Skeletal muscle satellite cell (primary cell): ENCODE results near the gene CNOT1.

ENCODE experiments used
- H3K27me3 ChIP-seq: 2 replicates; pipeline ENCODE4 v1.7.0; 2013; ENCODE audit warnings: low read length; ENCODE audit not compliant: control insufficient read depth, insufficient read depth
- H3K36me3 ChIP-seq: 2 replicates; pipeline ENCODE4 v1.7.0; 2013; ENCODE audit warnings: mild to moderate bottlenecking, control low read depth, low read length; ENCODE audit not compliant: insufficient read depth
- H3K4me1 ChIP-seq: 2 replicates; pipeline ENCODE4 v1.7.0; 2013; ENCODE audit warnings: low read length; ENCODE audit not compliant: control insufficient read depth, insufficient read depth
- H3K4me2 ChIP-seq: 2 replicates; pipeline ENCODE4 v1.7.0; 2013; ENCODE audit warnings: mild to moderate bottlenecking, low read length
- H3K4me3 ChIP-seq: 2 replicates; pipeline ENCODE4 v1.7.0; 2013; ENCODE audit warnings: low read length
- H3K9ac ChIP-seq: 2 replicates; pipeline ENCODE4 v1.7.0; 2013; ENCODE audit warnings: mild to moderate bottlenecking, low read depth, low read length, moderate library complexity
- H3K9me3 ChIP-seq: replicated peaks from 2 replicates; pipeline ENCODE4 v1.7.0; 2013; ENCODE audit warnings: mild to moderate bottlenecking, control low read depth, low read length

CNOT1 gene

DNA sequence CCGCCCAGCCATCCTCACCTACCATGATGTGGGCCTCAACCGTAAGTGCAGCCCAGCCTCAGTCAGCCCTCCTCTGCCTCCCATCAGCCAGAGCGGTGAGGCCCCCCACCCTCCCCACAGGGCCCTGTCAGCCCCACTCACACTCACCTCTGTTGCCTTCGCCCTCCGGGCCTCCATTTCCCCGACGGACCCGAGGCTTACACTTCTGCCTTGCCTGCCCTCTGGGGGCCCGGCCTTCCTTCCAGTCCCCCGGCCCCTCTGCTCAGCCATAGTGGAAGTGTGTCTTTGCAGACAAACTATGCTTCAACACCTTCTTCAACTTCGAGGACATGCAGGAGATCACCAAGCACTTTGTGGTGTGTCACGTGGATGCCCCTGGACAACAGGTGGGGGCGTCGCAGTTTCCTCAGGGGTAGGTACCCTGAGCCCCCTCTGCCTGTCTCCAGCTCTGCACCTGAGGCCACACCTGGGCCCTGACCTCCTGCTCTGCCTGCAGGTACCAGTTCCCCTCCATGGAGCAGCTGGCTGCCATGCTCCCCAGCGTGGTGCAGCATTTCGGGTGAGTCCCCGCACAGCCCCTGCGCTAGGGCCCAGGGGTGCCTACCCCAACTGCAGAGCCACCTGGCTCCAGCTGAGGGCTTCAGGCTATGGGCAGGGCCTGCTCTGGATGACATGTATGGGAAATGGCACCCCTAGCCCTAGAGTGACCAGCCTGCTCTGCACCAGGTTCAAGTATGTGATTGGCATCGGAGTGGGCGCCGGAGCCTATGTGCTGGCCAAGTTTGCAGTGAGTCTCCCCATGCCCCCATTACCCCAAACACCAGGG, 125.5 kb downstream of the CNOT1 start:
- Histone ChIP-seq H3K9ac (no peak overlapping the region), H3K4me1 (peaks cover 17% of the 10 kb centered on the region), H3K9me3 (no peaks in the 10 kb centered on the region), H3K4me3 (no peak overlapping the region), H3K36me3 (no peaks in the 10 kb centered on the region), H3K27me3 (peaks cover 19% of the 10 kb centered on the region), H3K4me2 (no peak overlapping the region)

DNA sequence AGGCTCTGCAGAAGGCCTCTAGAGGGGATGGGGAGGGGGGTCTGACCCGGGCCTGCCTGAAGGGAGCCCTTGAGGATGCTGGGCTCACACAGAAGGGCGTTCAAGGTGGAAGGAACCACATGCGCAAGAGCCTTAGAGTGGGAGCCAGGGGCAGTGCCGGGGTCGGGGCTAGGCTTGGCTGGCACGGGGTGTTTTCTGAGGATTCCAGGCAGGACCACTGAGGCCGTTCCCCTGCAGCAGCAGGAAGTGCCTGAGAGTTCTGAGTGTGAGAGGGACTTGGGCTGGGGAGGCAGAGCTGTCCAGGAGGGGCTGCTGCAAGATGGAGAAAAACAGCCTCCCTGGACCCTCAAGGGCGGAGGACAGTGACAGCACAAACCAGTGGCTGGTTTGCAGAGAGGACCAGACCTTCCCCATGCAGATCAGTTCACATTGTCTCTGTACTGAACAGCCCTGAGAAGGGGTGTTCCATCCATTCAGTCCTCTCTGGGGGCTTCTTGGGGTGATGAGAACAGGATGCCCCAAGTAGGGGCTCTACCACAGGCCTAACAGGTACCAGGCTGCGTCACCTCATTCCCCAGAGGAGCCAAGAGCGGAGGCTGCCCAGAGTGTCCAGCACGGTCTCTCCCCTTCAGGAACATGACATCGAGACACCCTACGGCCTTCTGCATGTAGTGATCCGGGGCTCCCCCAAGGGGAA, 126.3 kb downstream of the CNOT1 start:
- Histone ChIP-seq H3K27me3 (peaks cover 19% of the 10 kb centered on the region), H3K9ac (no peak overlapping the region), H3K4me2 (no peak overlapping the region), H3K4me1 (peaks cover 17% of the 10 kb centered on the region), H3K9me3 (no peaks in the 10 kb centered on the region), H3K36me3 (no peaks in the 10 kb centered on the region), H3K4me3 (no peak overlapping the region)

DNA sequence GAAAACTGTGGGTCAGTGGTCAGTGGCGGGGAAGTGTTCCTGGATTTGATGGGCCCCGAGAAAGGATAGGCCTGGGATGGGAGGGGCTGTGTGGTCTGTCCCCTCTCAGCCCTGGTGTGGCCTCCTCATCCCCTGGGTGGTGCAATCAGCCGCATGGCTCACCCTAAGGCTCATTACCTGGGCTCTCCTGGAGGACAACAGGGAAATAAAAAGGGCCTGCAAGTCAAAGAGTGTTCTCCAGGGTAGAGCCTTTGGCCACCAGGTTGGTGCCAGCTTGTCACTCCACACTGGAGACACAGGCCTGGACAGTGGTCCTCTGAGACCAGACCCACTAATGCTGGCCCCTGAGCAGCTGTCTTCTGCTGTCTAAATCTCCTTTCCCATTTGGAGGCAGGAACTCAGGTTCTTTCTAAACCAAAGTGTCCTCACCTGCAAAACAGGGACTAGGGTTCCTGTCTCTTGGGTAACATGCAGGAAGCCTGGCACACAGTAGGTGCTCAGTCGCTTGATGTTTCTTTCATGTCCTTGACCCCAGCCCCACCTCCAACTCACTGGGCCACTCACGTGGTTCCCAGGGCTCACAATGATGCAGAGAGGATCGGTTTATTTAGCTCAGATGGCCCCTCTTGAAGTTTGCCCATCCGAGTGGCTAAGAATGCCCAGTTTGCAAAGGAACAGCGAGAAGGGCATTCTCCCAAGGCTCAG, 127.3 kb downstream of the CNOT1 start:
- peaks cover 17% of the 10 kb centered on the region for H3K4me1 ChIP-seq
- no peak overlapping the region for H3K4me2 ChIP-seq
- no peaks in the 10 kb centered on the region for H3K36me3 ChIP-seq
- no peak overlapping the region for H3K4me3 ChIP-seq
- peaks cover 19% of the 10 kb centered on the region for H3K27me3 ChIP-seq
- no peak overlapping the region for H3K9ac ChIP-seq
- no peaks in the 10 kb centered on the region for H3K9me3 ChIP-seq

GRCh38 chr16:58501242-58502131, 128.1 kb downstream of the CNOT1 start:
- no peaks in the 10 kb centered on the region for H3K36me3 ChIP-seq
- no peak overlapping the region for H3K9ac ChIP-seq
- peaks cover 17% of the 10 kb centered on the region for H3K4me1 ChIP-seq
- no peaks in the 10 kb centered on the region for H3K9me3 ChIP-seq
- H3K27me3 ChIP-seq = peaks cover 19% of the 10 kb centered on the region
- H3K4me2 ChIP-seq = peak overlapping the region; percentile 76
- H3K4me3 ChIP-seq = peak overlapping the region; percentile 49

DNA sequence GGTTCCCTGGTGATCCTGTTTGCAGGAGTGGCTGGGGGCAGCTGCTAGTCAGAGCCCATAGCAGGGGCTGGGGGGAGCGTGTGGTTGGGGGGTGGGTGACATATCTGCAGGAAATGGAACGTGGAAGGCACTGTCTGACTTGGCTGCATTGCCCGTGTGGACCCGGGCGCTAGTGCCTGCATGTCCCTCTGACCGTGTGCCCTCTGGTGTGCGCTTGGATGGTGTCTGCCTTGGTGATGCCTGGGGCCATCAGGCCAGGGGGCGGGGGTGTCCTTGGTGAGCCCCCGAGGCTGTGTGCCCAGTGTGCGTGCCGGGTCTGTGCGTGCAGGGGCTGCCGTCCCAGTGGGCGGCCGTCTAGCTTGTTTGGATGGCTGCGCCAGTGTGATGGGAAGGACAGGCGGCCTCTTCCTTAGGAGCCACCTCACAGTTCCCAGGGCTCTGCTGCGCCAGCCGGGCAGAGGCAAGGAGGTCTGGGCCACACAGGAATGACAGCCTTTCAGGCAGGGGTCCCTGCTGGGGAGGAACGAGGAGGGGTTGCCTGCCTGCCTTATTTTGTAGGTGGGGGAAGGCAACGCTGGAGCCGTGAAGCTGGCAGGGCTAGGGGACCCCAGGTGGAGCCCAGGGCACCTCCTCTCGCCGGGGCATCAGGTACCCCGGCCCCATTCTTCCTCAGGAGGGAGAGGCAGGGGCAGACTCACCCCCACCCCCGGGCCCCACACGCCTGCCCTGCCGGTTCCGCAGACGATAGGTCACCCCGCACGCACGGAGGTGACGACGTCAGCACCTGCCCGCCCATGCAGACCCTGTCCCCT, 129.0 kb downstream of the CNOT1 start:
- Histone ChIP-seq H3K36me3 (no peaks in the 10 kb centered on the region), H3K4me2 (peak overlapping the region; percentile 76), H3K4me3 (peak overlapping the region; percentile 59), H3K9me3 (no peaks in the 10 kb centered on the region), H3K27me3 (peaks cover 19% of the 10 kb centered on the region), H3K9ac (peak overlapping the region; percentile 44), H3K4me1 (peaks cover 18% of the 10 kb centered on the region)

GRCh38 chr16:58499615-58500351, 129.8 kb downstream of the CNOT1 start, which contains the start of gene NDRG4:
Gene NDRG4 (plus strand): TSS chr16:58500143. CDS start chr16:58500249, 106 bp downstream.
- H3K36me3 ChIP-seq = no peaks in the 10 kb centered on the region
- H3K4me2 ChIP-seq = peak within 1 kb of the TSS; percentile 76
- peaks cover 22% of the 10 kb centered on the region for H3K4me1 ChIP-seq
- H3K9ac ChIP-seq = peak within 1 kb of the TSS; percentile 44
- H3K4me3 ChIP-seq = peak within 1 kb of the TSS; percentile 59
- peaks cover 19% of the 10 kb centered on the region for H3K27me3 ChIP-seq
- no peaks in the 10 kb centered on the region for H3K9me3 ChIP-seq

DNA sequence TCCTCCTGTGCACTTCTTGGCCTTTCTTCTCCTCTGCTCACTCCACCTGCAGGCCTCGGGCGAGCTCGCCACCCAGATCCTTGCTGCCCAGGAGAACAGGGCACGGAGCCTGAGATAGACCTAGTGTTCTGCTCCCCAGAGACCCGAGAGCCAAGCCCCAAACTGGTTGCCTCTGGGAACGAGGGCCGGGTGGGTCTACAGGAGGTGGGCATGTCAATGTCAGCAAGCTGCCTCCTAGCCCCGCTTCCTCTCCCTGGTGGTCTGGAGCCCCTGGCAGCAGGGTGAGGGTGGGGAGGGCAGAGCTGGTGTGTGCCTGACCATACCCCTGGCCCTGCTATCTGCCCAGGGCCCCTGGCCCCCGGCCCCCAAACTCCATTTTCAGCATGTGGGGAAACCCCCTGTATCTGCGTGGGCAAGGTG, 130.5 kb downstream of the CNOT1 start:
- Histone ChIP-seq H3K36me3 (no peaks in the 10 kb centered on the region), H3K9me3 (no peaks in the 10 kb centered on the region), H3K4me3 (no peak overlapping the region), H3K27me3 (peaks cover 22% of the 10 kb centered on the region), H3K4me1 (peaks cover 22% of the 10 kb centered on the region), H3K9ac (no peak overlapping the region), H3K4me2 (no peak overlapping the region)

GRCh38 chr16:58498341-58499091, 131.1 kb downstream of the CNOT1 start:
- H3K27me3 ChIP-seq = peaks cover 26% of the 10 kb centered on the region
- no peak overlapping the region for H3K9ac ChIP-seq
- H3K4me2 ChIP-seq = no peak overlapping the region
- H3K9me3 ChIP-seq = no peaks in the 10 kb centered on the region
- H3K4me1 ChIP-seq = peaks cover 22% of the 10 kb centered on the region
- no peaks in the 10 kb centered on the region for H3K36me3 ChIP-seq
- no peak overlapping the region for H3K4me3 ChIP-seq

DNA sequence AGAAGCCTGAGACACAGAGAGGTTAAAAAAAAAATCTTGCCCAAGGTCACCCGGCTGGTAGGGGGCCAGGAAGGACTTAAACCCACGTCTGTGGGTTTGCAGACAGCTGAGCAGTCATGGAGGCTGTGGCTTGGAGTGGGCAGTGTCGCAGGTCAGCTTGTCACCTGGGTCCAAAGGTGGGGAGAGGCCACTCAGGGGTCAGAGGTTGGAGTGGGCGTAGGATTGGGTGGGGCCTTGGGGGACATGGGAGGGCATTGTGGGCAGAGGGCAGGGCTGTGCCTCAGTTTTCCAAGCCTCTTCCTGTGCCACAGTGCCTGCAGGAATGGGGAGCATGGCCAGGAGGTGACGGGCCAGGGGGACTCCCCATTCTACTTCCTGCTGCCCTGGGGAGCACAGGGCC, 131.7 kb downstream of the CNOT1 start:
- Histone ChIP-seq H3K4me2 (no peak overlapping the region), H3K36me3 (no peaks in the 10 kb centered on the region), H3K4me1 (peaks cover 22% of the 10 kb centered on the region), H3K9me3 (no peaks in the 10 kb centered on the region), H3K4me3 (no peak overlapping the region), H3K9ac (no peak overlapping the region), H3K27me3 (peaks cover 26% of the 10 kb centered on the region)
